GM12873 (cell line): ENCODE measurements around the gene EDEM1.

Source experiments
- CTCF ChIP-seq: IDR thresholded peaks from 2 replicates; pipeline ENCODE4 v1.5.1; 2012; ENCODE audit warnings: low read depth, mild to moderate bottlenecking, moderate library complexity, low read length, control low read depth; ENCODE audit not compliant: insufficient read depth; ENCODE audit errors: missing control alignments

Gene EDEM1

GRCh38 chr3:5255404-5256344 lies 68.2 kb downstream of the EDEM1 start:
- no peak for TF ChIP-seq CTCF

GRCh38 chr3:5258526-5258925 lies 71.0 kb downstream of the EDEM1 start:
- no peak for TF ChIP-seq CTCF

DNA sequence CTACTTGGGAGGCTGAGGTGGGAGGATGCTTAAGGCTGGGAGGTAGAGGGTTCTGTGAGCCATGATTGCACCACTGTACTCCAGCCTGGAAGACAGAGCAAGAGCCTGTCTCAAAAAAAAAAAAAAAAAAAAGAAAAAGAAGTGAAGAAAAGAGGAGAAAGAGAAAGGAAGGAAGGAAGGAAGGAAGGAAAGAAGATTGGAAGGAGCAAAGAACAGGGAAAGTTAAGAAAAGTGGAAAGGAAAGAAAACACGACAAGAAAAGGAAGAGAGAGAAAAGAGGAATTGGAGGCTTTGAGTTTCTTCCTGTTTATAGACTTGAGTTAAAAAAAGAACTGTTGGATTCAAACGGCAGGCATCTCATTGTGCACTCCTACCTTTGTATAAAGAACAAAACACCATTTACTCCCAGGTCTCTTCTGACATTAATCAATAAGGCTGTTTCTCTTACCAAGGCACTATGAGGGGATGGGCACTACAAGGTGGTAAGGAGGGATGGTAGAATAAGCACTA lies 73.5 kb downstream of the EDEM1 start:
- TF ChIP-seq CTCF: no peak

- TF ChIP-seq CTCF: no peak
Observed at GRCh38 chr3:5262507-5262906, 75.0 kb downstream of the EDEM1 start.

DNA sequence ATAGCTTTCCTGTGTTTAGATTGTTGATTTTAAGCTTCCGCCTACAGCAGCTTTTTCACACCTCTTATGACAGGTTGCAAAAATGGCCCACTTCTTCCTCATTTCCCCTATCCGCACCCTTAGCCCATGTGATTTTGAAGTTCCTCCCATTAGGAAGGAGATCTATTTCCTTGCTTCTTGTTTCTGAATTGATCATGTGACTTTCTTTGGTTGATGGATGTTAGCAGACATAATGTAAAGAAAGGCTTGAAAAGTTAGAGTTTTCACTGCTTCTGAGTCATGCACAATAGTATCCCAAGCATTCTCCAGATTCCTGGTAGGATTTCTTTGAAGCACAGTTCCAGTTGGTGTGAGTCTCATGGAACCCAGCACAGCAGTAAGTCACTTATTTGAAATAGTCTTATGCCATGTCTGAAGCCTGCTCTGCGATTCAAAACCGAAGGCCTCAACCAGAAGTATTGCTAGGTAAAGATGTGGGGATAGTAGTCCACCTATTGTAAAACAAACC lies 76.6 kb downstream of the EDEM1 start:
- TF ChIP-seq CTCF: no peak

GRCh38 chr3:5264896-5265770 lies 77.6 kb downstream of the EDEM1 start:
- no peak for TF ChIP-seq CTCF

- no peak for TF ChIP-seq CTCF
Observed at GRCh38 chr3:5267252-5267651, 79.7 kb downstream of the EDEM1 start.
